A172 (cell line): Measurements from ENCODE around the gene YOD1. TPM values are rescaled to one million over a fixed set of nuclear protein-coding genes. Genes with fewer than 3 reads are reported as not detected.
A peak's percentile ranks its signal among the peaks of the same experiment; 100 is the strongest.

ENCODE experiments used
- DNase-seq: peaks from one replicate; pipeline ENCODE4 v3.0.0-alpha.2; 2015; ENCODE audit warnings: low spot score
- total RNA-seq: library from RNA; depleted of rRNA; stranded (reverse); fragments of >200 nt; shearing (Covaris generic); gene quantifications from 2 replicates; pipeline ENCODE4 v1.2.3, GENCODE V29; 2014; rRNA removed

The YOD1 gene
- total RNA-seq, 1 experiment from 2014 or later, result 4.4 TPM

DNA sequence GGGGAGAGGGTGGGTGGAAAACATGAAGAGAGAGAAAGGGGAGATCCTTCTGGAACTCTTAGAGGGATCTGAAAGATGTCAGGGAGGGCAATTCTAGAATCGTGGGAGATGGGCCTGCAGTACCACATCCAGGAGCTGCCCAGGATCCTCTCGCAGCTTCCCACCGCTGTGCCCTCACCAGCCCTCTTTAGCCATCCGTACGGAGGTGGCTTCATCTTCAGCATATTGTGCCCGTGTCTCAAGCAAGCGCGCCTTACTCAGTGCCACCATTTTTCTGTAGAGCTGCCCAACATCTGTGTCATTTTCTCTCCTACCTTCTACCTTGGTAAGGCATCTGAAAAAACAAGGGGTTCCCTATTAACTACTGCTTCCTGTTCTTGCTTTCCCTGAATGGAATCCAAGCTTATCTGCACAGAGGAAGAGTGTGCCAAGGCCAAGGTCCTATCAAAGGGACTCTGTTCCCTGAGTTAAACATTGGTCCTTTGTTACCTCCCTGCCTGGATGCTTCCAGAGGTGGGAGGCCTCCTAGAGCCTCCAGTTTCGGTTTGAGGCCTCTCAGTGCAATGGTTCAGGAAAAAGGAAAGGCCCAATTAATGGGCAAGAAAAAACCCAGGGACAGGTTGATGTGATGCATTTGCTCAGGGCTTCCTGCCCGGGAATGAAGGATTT, 41.7 kb downstream of the YOD1 start:
- DNase-seq, result no peak

DNA sequence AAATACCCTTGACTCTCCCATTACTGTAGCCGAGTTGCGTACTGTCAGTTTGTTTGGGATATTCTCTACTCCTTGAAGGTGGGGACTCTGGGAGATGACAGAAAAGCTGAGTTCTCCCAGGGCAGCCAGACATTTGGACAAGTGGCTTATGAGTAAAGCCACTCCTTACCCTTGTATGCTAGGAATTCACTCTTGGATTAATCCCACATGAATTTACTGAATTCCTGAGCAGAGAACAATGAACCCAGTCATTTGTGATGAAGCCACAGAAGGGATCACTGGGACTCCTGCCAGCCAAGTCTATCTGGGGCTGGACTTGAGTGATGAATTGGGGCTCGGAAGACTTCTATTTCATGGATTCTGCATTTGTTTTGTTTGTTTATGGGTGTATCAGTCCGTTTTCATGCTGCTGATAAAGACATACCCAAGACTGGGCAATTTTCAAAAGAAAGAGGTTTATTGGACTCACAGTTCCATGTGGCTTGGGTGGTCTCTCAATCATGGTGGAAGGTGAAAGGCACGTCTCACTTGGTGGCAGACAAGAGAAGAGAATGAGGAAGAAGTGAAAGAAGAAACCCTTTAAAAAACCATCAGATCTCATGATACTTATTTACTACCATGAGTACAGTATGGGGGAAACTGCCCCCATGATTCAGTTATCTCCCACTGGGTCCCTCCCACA, 43.5 kb downstream of the YOD1 start:
- peak; percentile 99 for DNase-seq

DNA sequence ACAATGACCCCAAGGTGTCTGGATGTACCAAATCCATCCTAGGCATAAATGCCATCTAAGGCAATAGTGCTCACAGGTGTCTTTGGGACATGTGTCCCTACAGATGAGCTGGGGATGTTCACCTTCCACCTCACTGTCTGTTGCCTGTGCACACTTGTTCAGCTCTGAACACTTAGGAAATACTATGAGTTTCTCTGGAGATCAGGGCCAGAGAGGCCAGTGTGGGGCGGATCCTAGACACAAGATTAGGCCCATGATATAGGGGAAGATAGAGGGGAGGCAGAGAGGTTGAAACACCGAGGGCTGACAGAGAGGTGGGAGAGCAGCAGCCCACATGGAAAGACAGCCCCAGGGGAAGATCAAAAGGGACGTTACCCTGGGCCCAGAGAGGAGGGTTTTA, 44.1 kb downstream of the YOD1 start:
- no peak for DNase-seq

DNA sequence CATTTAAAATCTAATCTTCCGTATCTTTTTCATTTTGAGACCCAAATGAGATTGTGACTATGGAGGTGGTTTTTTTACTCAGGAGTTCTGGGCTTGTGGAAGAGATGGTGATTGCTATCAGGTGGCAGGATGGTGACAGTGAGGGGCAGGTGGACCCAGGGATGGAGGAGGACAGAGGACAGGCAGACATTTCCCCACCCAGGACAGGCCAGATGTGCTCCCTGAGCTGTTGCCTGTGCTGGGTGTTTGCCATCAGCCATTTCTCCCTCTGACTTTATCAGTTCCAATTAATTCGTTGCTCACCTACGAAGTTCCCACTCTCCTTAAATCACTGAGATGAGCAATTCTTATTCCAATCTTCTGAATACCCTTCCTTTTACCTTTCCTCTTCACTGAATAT, 44.9 kb downstream of the YOD1 start:
- DNase-seq, result no peak

DNA sequence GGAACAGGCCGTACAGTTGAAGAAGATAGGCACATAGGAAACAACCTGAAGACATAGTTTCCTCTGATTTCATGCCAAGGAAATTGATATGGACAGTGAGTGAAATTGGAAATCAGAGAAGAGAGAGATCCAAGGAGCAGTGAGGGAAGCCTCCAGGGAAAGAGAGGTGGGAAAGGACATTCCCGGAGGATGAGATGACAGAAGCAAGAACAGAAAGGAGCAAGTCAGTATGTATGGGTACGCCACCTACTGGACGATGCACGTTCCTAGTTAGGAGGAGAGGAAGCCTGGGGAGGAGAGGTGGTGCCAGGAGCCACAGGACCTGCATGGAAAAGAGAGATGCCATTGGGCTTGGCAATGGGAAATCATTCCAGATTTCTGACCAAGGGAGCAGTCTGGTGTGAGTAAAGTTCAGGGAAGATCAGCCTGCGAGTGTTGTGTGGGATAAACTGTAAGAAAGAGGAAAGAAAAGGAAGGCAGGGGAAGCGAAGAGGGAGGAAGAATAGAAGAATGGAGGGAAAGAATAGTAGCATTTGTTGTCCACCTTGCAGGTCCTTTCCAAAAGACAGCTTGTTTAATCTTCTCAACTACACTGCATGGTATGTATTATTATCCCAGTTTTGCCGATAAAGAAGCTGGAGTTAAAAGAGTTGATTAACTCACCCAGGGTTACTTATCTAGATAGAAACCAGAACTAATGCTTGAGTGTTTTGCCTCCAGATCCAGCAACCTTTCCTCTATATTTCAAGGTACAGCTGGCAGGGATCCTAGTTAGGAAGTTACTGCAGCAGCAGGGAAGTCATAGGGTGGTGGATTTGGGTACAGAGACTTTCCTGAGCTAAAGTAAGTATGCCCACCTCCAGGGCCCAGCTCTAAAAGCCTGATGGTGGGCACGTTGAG, 45.8 kb downstream of the YOD1 start:
- DNase-seq, result peak; percentile 89

GRCh38 chr1:207003210-207003609, 47.8 kb downstream of the YOD1 start:
- DNase-seq, result no peak

GRCh38 chr1:207002724-207003146, 48.3 kb downstream of the YOD1 start:
- peak; percentile 70 for DNase-seq

DNA sequence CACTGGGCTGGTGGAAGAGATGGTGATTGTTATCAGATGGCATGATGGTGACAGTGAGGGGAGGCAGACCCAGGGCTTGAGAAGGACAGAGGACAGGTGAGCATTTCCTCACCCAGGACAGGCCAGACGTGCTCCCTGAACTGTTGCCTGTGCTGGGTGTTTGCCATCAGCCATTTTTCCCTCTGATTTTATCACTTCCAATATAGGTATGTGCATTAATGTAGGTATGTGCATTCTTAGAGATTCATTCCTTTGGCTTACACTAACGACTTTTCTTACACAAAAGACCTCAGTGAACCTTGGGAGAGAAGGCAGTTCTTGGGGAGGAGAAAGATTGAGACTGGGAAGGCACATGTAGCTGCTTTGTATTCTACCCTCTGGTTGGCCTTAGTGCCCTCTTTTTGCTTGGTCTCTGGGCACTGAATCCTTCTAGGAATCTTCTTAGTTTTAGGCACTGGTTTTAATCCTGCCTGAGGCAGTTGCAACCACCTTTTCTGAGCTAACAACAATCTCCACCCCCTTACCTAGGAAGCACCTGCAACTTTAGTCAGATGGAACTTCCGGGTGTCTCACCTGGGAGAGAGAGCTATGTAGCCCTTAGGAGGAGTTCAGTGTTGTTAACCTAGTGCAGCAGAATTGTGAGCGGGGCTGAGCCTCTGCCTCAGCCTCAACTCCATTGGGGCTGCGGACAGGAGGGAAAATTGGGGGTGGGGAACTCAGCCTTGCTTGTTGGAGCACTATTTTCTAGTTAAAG, 49.3 kb downstream of the YOD1 start:
- no peak for DNase-seq

DNA sequence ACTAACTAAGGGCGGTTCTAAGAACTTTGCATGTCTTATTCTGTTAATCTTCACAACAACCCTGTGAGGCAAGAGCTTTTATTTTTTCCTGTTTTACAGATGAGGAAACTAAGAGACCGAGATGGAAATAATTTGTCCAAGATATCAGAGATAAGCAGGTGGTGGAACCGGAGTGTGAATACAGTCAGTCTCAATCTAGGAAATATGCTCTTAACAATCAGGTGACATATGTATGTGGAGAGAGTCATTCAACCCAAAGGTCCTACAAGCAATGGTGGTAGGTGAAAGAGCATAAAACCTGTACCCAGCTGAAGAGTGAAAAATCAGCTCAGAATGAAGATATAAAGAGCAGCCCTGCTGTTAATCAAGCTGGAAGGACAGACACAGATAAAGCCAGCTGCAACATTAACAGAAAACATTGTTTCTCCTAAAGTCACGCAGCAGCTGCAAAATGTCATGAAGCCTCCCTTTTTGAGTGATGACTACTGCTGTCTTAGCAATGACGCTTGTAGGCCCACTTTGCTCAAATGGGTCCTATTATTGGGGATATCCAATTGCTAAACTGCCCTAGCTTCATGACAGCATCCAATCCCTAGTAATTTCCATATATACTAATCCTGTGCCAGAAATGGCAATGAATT, 50.2 kb downstream of the YOD1 start:
- DNase-seq, result no peak

DNA sequence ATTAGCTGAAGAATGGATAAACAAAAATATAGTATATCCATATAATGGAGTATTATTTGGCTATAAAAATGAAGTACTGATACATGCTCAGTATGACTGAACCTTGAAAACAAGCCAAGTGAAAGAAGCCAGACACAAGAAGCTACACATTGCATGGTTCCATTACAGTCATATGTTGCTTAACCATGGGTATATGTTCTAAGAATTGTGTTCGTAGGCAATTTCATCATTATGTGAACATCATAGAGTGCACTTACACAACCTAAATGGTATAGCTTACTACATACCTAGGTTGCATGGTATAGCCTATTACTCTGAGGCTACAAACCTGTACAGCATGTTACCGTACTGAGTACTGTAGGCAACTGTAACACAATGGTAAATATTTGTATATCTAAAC, 52.2 kb downstream of the YOD1 start:
- DNase-seq, result no peak

Other genes with a start within 250 kb of the YOD1 start
- gene IL20, start 185.6 kb downstream of the YOD1 start, total RNA-seq, result not detected in 2 replicates
- gene IL24, start 153.8 kb downstream of the YOD1 start, total RNA-seq, result not detected in 2 replicates
- gene FCMR, start 129.3 kb downstream of the YOD1 start, total RNA-seq, result 3.6 and 4.0 TPM in 2 replicates
- not detected in 2 replicates for gene PIGR, start 104.7 kb downstream of the YOD1 start, total RNA-seq
- not detected in 2 replicates for gene FCAMR, start 80.7 kb downstream of the YOD1 start, total RNA-seq
- gene C1orf116, start 18.5 kb downstream of the YOD1 start, total RNA-seq, result 0.31 and 1.4 TPM in 2 replicates
- 15.6 and 17.4 TPM in 2 replicates for gene PFKFB2, start 2.1 kb upstream of the YOD1 start, total RNA-seq
- 7.3 and 11.1 TPM in 2 replicates for gene C4BPB, start 37.7 kb upstream of the YOD1 start, total RNA-seq
- gene C4BPA, start 53.0 kb upstream of the YOD1 start, total RNA-seq, result not detected in 2 replicates